K562 (cell line): ENCODE data around the gene KIF6. TPM values are rescaled to one million over a fixed set of nuclear protein-coding genes. Genes with fewer than 3 reads are reported as not detected.

Source experiments
- ATAC-seq: fragments of 200-7000 bp; cut with Tn5 transposase; 3 replicates; pipeline ENCODE4 v1.9.1; 2020; ENCODE audit warnings: moderate library complexity
- BruUV-seq: library from RNA; stranded (reverse); fragments of 400-500 nt; replicated peaks from 2 replicates; lab custom pipeline; 2021; lab: Mats Ljungman, UMichigan
- CTCF ChIA-PET: fragments of 300-600 bp; formaldehyde crosslinking; extraction: SDS; loops from one replicate; lab custom pipeline; 2021; ENCODE audit warnings: low intra/inter-chr PET ratio; lab: Yijun Ruan, JAX
- POLR2A ChIA-PET: fragments of 300-600, 350-650 bp; sonication (Branson Sonifier 250); formaldehyde crosslinking; extraction: SDS; loops from one replicate; lab custom pipeline; 2021; ENCODE audit warnings: antibody characterized with exemption, inconsistent platforms; lab: Yijun Ruan, JAX
- DNase-seq, 4 experiments: peaks; one replicate each; pipeline versions ENCODE4 v3.0.0 to v3.0.0-alpha.2; 2011 to 2018; ENCODE audit warnings: low spot score in 3 of 4, mixed read lengths in 3 of 4; ENCODE audit errors: extremely low read depth in 1 of 4
- FAIRE-seq: peaks from 2 replicates; lab custom pipeline; 2011; peaks lifted over from hg19 to GRCh38; lab: Jason Lieb, UNC
- H2AFZ ChIP-seq: 2 replicates; pipeline ENCODE4 v1.6.0; 2011; ENCODE audit warnings: low read depth, low read length, control low read depth, inconsistent platforms
- H3K27ac ChIP-seq: fragments of 200-600 bp; 3 replicates; pipeline ENCODE4 v1.8.0; 2011; ENCODE audit warnings: low read depth, mild to moderate bottlenecking, control low read depth, inconsistent platforms, low read length, moderate library complexity, mixed read lengths; ENCODE audit errors: extremely low read depth
- H3K27me3 ChIP-seq, 2 experiments: fragments of 300-600 bp in 1 of 2; 2 replicates in 1 of 2; 3 replicates in 1 of 2; pipeline versions ENCODE4 v1.6.0 to v1.8.0; 2011; ENCODE audit warnings: inconsistent platforms in 2 of 2, low read length in 2 of 2, mild to moderate bottlenecking in 1 of 2, mixed read lengths in 1 of 2, moderate library complexity in 1 of 2; ENCODE audit not compliant: control insufficient read depth in 2 of 2, insufficient read depth in 2 of 2
- H3K36me3 ChIP-seq: fragments of 300-600 bp; 3 replicates; pipeline ENCODE4 v1.8.0; 2011; ENCODE audit warnings: mild to moderate bottlenecking, low read length, inconsistent platforms; ENCODE audit not compliant: control insufficient read depth, insufficient read depth
- H3K4me1 ChIP-seq, 2 experiments: fragments of 200-600 bp in 1 of 2; replicated peaks in 1 of 2; 2 replicates in 1 of 2; 3 replicates in 1 of 2; pipeline versions ENCODE4 v1.5.1 to v1.8.0; 2011; ENCODE audit warnings: inconsistent platforms in 2 of 2, low read length in 2 of 2, mild to moderate bottlenecking in 1 of 2, mixed read lengths in 1 of 2, moderate library complexity in 1 of 2; ENCODE audit not compliant: control insufficient read depth in 2 of 2, insufficient read depth in 2 of 2
- H3K4me2 ChIP-seq: 2 replicates; pipeline ENCODE4 v1.6.1; 2011; ENCODE audit warnings: low read length, control low read depth, inconsistent platforms, mixed read lengths; ENCODE audit not compliant: insufficient read depth
- H3K4me3 ChIP-seq: fragments of 200-600 bp; sonication (generic), shearing (Covaris generic); 2 replicates; pipeline ENCODE4 v1.5.1; 2016; ENCODE audit warnings: control low read depth, inconsistent platforms
- H3K79me2 ChIP-seq: fragments of 200-600 bp; 3 replicates; pipeline ENCODE4 v1.8.0; 2011; ENCODE audit warnings: low read length, inconsistent platforms; ENCODE audit not compliant: control insufficient read depth, insufficient read depth
- H3K9ac ChIP-seq, 2 experiments: 2 replicates each; pipeline versions ENCODE4 v1.6.0 to v1.6.1; 2011; ENCODE audit warnings: low read depth in 2 of 2, low read length in 2 of 2, control low read depth in 1 of 2, inconsistent platforms in 1 of 2, mild to moderate bottlenecking in 1 of 2, mixed read lengths in 1 of 2; ENCODE audit not compliant: insufficient read depth in 1 of 2
- H3K9me1 ChIP-seq: one replicate; pipeline ENCODE4 v1.6.0; 2011; ENCODE audit warnings: inconsistent platforms, mild to moderate bottlenecking, low read length, moderate library complexity; ENCODE audit not compliant: control insufficient read depth, insufficient read depth
- H3K9me3 ChIP-seq: replicated peaks from 2 replicates; pipeline ENCODE4 v1.5.1; 2011; ENCODE audit warnings: low read depth, low read length, inconsistent platforms; ENCODE audit not compliant: control insufficient read depth, insufficient read depth
- H4K20me1 ChIP-seq: replicated peaks from 2 replicates; pipeline ENCODE4 v1.6.1; 2011; ENCODE audit warnings: low read length, inconsistent platforms, mixed read lengths; ENCODE audit not compliant: control insufficient read depth, insufficient read depth
- C11orf30 ChIP-seq: fragments of 450-650 bp; IDR thresholded peaks from 2 replicates; pipeline ENCODE4 v1.6.1; 2016; ENCODE audit warnings: low read depth, mild to moderate bottlenecking
- ESRRA ChIP-seq: fragments of 450-650 bp; IDR thresholded peaks from 2 replicates; pipeline ENCODE4 v1.6.1; 2014; ENCODE audit warnings: low read depth, mild to moderate bottlenecking, moderate library complexity, borderline replicate concordance
- ETV6 ChIP-seq, 3 experiments: fragments of 150-350 bp in 1 of 3; sonication (generic) in 1 of 3; formaldehyde crosslinking in 1 of 3; IDR thresholded peaks; 2 replicates each; pipeline versions ENCODE4 v1.6.1 to v1.8.0; 2014 to 2022; ENCODE audit warnings: borderline replicate concordance in 2 of 3, low read depth in 2 of 3, antibody characterized with exemption in 1 of 3, low read length in 1 of 3, mild to moderate bottlenecking in 1 of 3, missing genetic modification reagents in 1 of 3
- GABPB1 ChIP-seq: sonication (generic); formaldehyde crosslinking; IDR thresholded peaks from 2 replicates; pipeline ENCODE4 v1.8.0; 2022; ENCODE audit warnings: mild to moderate bottlenecking, missing genetic modification reagents
- TEAD2 ChIP-seq: fragments of 450-650 bp; IDR thresholded peaks from 2 replicates; pipeline ENCODE4 v1.6.1; 2016; ENCODE audit warnings: missing genetic modification characterization, control low read depth, missing compliant biosample characterization
- TFAM ChIP-seq: fragments of 250-450 bp; sonication (Bioruptor Pico); conservative IDR thresholded peaks from 2 replicates; pipeline ENCODE4 v1.5.0; 2021; ENCODE audit warnings: mild to moderate bottlenecking, moderate library complexity
- ZNF316 ChIP-seq: fragments of 450-650 bp; IDR thresholded peaks from 2 replicates; pipeline ENCODE4 v1.6.1; 2016
- WGBS: fragments of 100-300 bp; shearing (Covaris generic); methylation state at CpG from one replicate; pipeline ENCODE4 v1.1.6; 2016; ENCODE audit warnings: low coverage, mixed read lengths; ENCODE audit not compliant: insufficient coverage; ENCODE audit errors: missing lambda C conversion rate; 5-methylcytosine and 5-hydroxymethylcytosine counted together
- in situ Hi-C: fragments of 300-500 bp; cut with MboI; formaldehyde crosslinking; loops from 4 replicates; pipeline ENCODE4 v1.15.0; 2018; ENCODE audit warnings: inconsistent platforms, mixed read lengths
- intact Hi-C: fragments of 100-400 bp; cut with micrococcal nuclease; formaldehyde crosslinking; loops from 2 replicates; pipeline ENCODE4 v1.14.2; 2022
- polyA plus RNA-seq, 8 experiments: library from polyadenylated mRNA; depleted of rRNA in 4 of 8; stranded (reverse) in 5 of 8; unstranded in 3 of 8; fragments of >200 nt; fragmentation: Nextera tagmentation in 2 of 8; fragmentation: Illumina TruSeq in 1 of 8; extraction: Ambion mirVana in 2 of 8; extraction: Trizol in 1 of 8; gene quantifications; 2 replicates each; pipeline versions ENCODE4 v1.2.1 to v1.2.3, GENCODE V29; 2011 to 2014; ENCODE audit warnings: inconsistent platforms in 1 of 8, missing spikeins in 1 of 8
- total RNA-seq, 7 experiments: library from RNA; depleted of rRNA in 6 of 7; stranded (reverse); fragments of >200 nt in 6 of 7; fragmentation: Illumina TruSeq in 2 of 7; extraction: Trizol in 2 of 7; gene quantifications; 2 replicates each; pipeline versions ENCODE4 v1.2.1 to v1.2.3, GENCODE V29; 2011 to 2021; ENCODE audit warnings: low replicate concordance in 1 of 7
- TF ChIP-seq, protein P1 (sequence below): sonication (generic); formaldehyde crosslinking; IDR thresholded peaks from 2 replicates; pipeline ENCODE4 v1.8.0; 2022; ENCODE audit warnings: mild to moderate bottlenecking, missing genetic modification reagents

The KIF6 gene
- total and polyA plus RNA-seq, 9 of the 15 experiments (the other 6 are each of a cell fraction or from before 2014, with no cell fraction given): not detected

DNA sequence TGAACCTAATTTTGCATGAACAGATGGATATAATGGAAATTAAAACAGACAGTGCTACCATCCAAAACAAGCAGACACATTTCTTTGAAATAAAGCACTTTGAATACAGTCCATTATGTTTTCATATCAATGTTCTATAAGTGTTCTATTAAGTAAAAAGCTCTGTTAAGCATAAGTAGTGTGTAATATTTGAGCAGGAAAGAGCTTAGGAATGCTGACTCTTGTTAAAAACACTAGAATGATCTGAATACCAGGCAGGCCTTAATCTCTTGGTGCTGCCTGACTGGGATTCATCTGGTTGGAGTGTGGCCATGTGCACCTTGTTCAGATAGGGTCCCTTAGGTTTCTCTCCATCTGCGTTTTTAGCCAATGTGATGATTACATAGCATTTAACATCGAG lies 130.9 kb downstream of the KIF6 start:
- no peak for DNase-seq
- ChIA-PET CTCF (no interaction called here), POLR2A (interaction anchor here (0.6 kb wide), 1 partner anchor 12 kb away, joined by 5 read pairs; no protein-coding TSS in a partner anchor)
- no TSS peak for BruUV-seq
- Histone ChIP-seq H3K9me1 (no peaks in the 10 kb centered on the region), H3K36me3 (no peaks in the 10 kb centered on the region), H3K27me3 (no peaks in the 10 kb centered on the region), H3K79me2 (no peaks in the 10 kb centered on the region), H4K20me1 (no peaks in the 10 kb centered on the region), H3K4me1 (no peaks in the 10 kb centered on the region), H3K9me3 (no peaks in the 10 kb centered on the region), H3K4me2 (no peak overlapping the region), H3K9ac (no peak overlapping the region), H3K27ac (no peak overlapping the region), H3K4me3 (no peak overlapping the region), H2AFZ (no peak overlapping the region)
- 0% methylated on average over 2 of the region's 2 CpGs for WGBS
- in situ Hi-C loops: no loop called here
- TF ChIP-seq ZNF316 (peak; percentile 11; the same call in 1 of the 2 replicates), GABPB1 (no peak)
- intact Hi-C loops: no loop called here
- no peak for ATAC-seq
- no peak for FAIRE-seq

DNA sequence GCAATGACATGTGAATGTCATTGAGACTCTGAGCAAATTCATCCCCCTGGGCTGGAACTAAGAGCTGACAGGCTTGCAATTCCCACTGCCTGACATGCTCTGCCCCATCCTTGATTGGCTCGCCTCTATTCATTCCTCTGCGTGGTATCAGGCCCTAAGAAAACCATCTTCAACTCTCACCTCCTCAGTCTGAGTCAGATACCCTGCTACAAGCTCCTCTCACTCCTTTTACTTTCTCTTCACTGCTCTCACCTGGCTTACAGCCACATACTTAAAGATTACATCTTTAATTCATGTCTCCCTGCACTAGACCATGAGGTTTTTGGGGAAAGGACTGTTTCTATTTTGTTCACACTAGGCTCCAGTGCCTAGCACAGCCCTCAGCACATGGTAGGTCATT lies 131.6 kb downstream of the KIF6 start:
- Histone ChIP-seq H3K4me1 (no peaks in the 10 kb centered on the region), H3K4me3 (no peak overlapping the region), H3K9ac (no peak overlapping the region), H3K4me2 (no peak overlapping the region), H3K79me2 (no peaks in the 10 kb centered on the region), H3K9me1 (no peaks in the 10 kb centered on the region), H3K27me3 (no peaks in the 10 kb centered on the region), H2AFZ (no peak overlapping the region), H4K20me1 (no peaks in the 10 kb centered on the region), H3K36me3 (no peaks in the 10 kb centered on the region), H3K27ac (no peak overlapping the region), H3K9me3 (no peaks in the 10 kb centered on the region)
- BruUV-seq: no TSS peak
- FAIRE-seq (no peak), DNase-seq (no peak), ATAC-seq (no peak)
- in situ Hi-C loops: no loop called here
- ChIA-PET CTCF (no interaction called here), POLR2A (interaction anchor here (0.6 kb wide), 1 partner anchor 11 kb away, joined by 5 read pairs; no protein-coding TSS in a partner anchor)
- 0% methylated on average over 2 of the region's 2 CpGs for WGBS
- intact Hi-C loops: no loop called here
- no peak for TF ChIP-seq C11orf30
- no peak for TF ChIP-seq TEAD2 (tag)
- TF ChIP-seq ETV6 (IDR thresholded peaks at IDR 0.05; ENCODE audit: borderline replicate concordance in 1 of 2, low read depth in 2 of 2, low read length in 1 of 2): no peak
- TF ChIP-seq ETV6 (CRISPR knock-in tag; IDR thresholded peaks at IDR 0.05; ENCODE audit: borderline replicate concordance): no peak
- no peak for TF ChIP-seq TFAM (CRISPR knock-in tag)
- TF ChIP-seq ESRRA: no peak
- TF ChIP-seq, protein P1, sequence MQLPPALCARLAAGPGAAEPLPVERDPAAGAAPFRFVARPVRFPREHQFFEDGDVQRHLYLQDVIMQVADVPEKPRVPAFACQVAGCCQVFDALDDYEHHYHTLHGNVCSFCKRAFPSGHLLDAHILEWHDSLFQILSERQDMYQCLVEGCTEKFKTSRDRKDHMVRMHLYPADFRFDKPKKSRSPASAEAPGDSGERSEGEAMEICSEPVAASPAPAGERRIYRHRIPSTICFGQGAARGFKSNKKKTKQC (CRISPR knock-in tag): no peak
